Activated CD4-positive, alpha-beta T cell treated with anti-CD3 and anti-CD28 coated beads for 4 hours (primary cell): ENCODE results near the gene KCTD5.

Experiments
- DNase-seq, 2 donors: peaks; one replicate each; pipeline ENCODE4 v3.0.0-alpha.2; 2020

KCTD5 gene

GRCh38 chr16:2698103-2698870 lies 16.0 kb downstream of the KCTD5 start:
- no peak for DNase-seq

DNA sequence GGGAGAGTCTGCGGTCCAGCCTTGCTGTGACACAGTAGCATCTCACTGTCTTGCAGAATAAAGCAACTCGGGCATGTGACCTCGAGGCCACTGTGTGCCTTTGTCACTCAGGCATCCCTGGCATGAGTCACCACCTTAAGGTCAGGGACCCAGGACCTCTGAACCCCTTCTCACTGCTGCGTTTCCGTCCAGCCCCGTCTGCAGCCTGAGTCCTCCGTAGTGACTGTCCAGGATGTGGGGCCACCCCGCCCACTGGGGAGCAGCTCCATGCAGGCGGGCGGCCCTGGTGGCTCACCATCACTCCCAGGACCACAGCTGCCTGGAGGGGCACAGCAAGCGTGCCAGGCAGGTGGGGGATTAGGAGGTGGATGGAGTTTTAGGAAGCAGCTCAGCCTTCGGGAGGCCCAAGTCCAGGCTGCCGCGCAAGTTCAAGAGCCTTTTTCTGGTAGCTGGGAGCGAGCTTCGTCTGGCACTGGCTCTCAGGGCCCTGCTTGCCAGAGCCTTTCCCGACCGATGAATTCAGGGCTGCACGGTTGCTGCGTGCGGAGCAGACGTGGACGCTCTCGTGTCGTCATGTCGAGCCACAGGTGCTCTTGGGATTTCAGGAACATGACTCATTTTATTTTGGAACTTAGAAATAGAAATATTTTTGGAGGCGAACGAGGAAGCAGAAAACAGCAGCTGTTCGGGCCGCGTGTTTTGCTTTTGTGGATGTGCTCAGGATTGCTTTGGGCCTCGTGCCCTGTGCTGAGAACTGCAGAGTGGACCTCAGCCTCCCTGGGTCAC lies 16.8 kb downstream of the KCTD5 start:
- no peak for DNase-seq

DNA sequence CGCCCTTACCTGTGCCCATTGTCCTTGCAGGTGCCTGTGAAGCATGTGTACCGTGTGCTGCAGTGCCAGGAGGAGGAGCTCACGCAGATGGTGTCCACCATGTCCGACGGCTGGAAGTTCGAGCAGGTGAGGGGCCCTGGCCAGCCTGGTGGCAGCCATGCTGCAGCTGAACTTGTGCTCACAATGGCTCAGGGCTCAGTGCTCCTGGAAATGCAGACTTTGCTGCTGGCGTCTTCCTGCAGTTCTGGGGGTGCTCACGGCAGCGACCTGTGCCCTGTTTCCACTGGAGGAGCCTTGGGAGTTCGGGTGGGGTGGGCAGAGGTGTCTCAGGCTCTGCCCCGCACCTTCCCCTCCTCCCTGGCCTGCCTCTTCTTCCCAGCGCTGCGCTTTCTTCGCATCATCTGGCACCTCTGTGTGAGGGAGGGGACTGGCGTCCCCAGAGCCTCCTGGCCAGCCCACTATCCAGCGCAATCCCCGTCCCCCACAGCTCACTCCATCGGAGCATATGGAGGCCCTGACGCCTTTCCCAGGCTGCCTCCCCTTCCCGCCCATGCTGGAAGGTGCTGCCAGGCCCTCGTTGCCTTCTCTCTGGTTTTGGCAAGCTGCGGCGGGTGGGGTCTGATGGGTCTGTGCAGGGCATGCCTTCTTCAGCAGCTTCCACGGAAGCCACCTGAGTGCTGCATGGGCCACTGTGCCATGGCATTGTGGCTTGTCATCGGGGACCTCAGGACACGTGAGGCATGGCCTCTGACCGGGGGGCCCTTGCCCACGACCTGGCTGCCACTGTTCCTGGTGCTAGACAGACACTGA lies 17.7 kb downstream of the KCTD5 start:
- DNase-seq, result no peak

- DNase-seq, result no peak
Measured at GRCh38 chr16:2700786-2701185, 18.5 kb downstream of the KCTD5 start.

DNA sequence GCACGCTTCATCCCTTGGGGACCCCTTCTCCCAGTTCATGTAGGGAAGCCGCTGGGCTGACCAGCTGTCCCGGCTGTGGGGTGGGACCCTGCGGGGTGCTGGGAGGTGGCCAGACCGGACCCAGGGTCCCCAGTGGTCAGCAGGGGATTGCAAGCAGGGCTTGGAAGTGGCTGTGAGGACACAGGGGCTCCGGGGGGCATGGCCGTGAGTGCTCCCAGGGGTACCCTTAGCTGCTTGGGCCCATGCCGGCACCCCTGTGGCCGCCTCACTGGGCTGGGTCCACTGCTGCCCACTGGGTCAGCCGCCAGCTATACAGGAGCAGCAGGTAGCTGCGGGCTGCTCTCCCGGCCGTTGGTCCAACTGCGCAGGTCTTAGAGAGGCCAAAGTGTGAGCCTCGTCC lies 18.9 kb downstream of the KCTD5 start:
- DNase-seq, result no peak

DNA sequence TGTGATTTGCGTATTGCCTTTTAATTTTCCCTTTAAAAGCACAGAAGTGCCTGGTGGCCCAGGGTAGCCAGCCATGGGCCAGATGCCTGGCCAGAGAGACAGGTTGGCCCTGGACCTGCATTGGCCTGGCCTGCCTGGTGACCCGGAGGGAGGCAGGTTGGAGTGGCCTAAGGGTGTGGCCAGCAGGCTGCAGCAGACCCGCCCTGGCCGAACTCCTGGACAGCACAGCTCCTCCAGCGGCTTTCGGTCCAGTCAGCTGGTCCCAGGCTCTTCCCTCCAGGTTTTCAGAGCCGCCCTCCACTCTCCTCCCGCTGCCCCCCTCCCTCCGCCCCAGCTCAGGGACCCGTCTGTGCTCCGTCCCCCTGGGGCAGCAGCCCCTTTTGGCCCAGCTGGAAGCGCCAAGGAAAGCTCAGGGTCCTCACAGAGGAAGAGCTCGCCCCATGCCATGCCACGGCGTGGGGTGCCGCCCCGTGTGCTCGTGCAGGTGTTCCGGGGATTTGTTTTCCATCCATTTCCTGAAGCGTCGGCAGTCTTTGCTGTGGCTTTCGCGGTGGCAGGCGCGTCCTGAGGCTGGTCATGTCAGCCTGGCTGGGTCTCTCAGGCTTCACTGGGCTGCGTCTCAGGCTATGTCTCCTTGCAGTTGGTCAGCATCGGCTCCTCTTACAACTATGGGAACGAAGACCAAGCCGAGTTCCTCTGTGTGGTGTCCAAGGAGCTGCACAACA lies 19.6 kb downstream of the KCTD5 start:
- no peak for DNase-seq

GRCh38 chr16:2702438-2702825 lies 20.1 kb downstream of the KCTD5 start:
- DNase-seq, result no peak

- DNase-seq, result no peak
Measured at GRCh38 chr16:2702871-2703745, 20.8 kb downstream of the KCTD5 start.

- no peak for DNase-seq
Measured at GRCh38 chr16:2704166-2704982, 22.1 kb downstream of the KCTD5 start.

DNA sequence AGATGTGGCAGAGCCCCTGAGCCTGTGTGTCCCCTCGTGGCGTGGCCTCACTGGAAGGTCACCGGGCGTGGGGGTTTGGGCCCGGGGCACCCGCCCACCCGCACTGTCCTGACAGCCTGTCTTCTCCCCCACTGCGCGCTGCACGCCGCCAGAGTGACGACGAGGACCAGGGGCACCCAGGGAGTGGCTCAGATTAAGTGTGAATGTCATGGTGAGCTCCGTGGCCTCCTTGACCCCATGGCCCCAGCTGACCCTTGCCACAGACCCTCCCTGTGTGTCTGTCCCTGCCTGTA lies 22.6 kb downstream of the KCTD5 start:
- no peak for DNase-seq

DNA sequence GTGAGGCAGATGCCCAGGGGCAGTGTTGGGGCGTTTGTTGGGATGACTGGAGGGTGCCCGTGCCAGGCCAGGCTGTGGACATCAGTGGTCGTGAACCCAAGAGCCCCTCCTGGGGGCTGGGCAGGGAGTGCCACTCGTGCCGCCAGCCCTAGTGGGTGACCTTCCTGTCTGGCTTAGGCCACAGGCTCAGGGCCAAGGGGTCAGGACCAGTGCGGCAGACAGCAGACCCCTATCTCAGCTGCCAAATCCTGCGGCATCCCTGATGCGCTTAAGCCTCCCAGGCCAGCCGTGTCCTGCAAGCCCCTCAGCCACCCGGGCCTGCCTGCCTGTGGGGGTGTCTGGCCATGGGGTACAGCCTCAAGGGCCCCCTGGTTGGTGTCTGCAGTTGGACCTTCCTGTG lies 23.0 kb downstream of the KCTD5 start:
- DNase-seq, result no peak

DNA sequence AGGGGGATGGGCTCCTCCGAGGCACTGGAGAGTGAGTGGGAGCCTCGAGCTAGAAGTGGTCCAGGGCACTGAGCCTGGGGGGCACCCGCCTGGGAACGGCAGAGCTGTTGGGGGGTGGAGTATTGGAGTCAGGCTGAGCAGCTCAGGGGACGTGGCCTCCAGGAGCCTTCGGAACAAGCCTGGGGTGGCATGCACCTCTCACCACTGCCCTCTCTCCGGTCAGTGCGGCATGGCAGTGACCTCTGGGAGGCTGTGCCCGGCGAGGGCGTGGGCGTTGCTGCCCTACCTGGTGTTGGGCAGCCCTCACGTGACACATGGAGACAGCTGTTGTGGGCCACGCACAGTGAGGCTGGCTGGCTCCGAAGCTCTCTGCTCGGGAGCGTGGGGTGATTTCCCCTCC lies 23.8 kb downstream of the KCTD5 start:
- DNase-seq, result no peak

GRCh38 chr16:2706611-2707311 lies 24.4 kb downstream of the KCTD5 start:
- DNase-seq, result no peak

GRCh38 chr16:2707368-2708289 lies 25.3 kb downstream of the KCTD5 start:
- no peak for DNase-seq

- DNase-seq, result no peak
Measured at GRCh38 chr16:2708290-2708639, 25.9 kb downstream of the KCTD5 start.

- DNase-seq, result no peak
Measured at GRCh38 chr16:2708955-2709587, 26.7 kb downstream of the KCTD5 start.

DNA sequence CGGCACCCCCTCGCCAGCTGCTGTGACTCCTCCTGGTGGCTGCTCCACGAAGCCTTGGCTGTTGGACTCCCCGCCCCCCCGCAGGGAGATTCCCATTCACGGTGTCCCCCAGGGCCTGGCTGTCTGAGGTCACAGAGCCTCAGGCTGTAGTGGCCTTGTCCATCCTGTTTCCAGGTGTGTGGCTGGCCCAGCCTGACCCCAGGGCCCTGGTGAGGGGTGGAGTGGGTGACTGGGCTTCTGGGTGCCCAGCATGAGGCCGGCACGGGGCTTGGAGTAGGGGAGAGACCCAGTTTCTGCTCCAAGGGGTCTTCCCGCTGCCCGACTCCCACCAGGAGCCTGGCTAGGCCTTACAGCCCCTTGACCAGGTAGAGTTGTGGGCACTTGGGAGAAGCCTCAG lies 27.3 kb downstream of the KCTD5 start:
- DNase-seq, result no peak

DNA sequence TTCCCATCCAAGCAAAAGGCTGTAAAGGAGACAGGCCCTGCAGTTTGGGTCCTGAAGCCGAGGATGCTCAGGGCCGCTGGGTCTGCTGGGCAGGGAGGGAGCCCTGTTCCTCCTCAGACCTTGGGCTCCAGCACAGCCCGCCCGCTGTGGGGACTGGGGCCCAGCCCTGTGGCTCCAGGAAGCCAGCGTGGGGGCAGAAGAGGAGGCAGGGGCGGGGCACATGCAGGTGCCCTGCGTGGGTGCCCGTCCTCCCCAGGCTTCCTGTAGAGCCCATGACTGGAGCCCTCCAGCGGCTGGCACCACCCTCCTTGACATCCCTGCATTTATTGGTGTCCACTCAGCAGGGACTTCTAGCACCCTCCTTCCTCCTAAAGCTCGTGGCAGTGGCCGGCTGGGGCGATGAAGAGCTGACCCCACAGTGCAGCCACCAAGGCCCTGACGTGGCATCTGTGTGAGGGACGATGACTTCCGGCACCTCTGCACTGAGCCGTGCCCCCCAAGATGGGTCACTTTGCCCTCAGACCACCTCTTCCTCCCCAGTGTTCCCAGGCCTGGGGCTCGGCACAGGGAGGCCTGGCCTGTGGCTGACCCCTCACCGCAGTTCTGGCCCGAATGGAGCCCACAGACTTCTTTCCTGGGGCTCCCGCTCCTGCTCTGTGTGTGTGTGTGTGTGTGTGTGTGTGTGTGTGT lies 27.8 kb downstream of the KCTD5 start:
- no peak for DNase-seq
